GM20431 (cell line): ENCODE measurements around the gene DIAPH2.

Experiments used
- in situ Hi-C: fragments of 300-500 bp; cut with MseI, MboI; formaldehyde crosslinking; loops from one replicate; pipeline ENCODE4 v1.15.0; 2020; ENCODE audit warnings: low sequenced_read_pairs; ENCODE audit not compliant: unreplicated experiment

Gene DIAPH2

GRCh38 chrX:97027384-97027922 lies 342.8 kb downstream of the DIAPH2 start:
- in situ Hi-C loops = no loop called here

- in situ Hi-C loops = no loop called here
Observed at GRCh38 chrX:97030463-97030862, 345.8 kb downstream of the DIAPH2 start.

GRCh38 chrX:97030947-97031346 lies 346.3 kb downstream of the DIAPH2 start:
- in situ Hi-C loops = no loop called here

GRCh38 chrX:97039363-97040029 lies 354.9 kb downstream of the DIAPH2 start:
- in situ Hi-C loops = no loop called here

GRCh38 chrX:97045470-97045869 lies 360.8 kb downstream of the DIAPH2 start:
- in situ Hi-C loops = no loop called here

GRCh38 chrX:97046867-97047266 lies 362.2 kb downstream of the DIAPH2 start:
- in situ Hi-C loops = no loop called here

GRCh38 chrX:97050392-97050791 lies 365.8 kb downstream of the DIAPH2 start:
- in situ Hi-C loops = no loop called here

GRCh38 chrX:97057349-97057909 lies 372.8 kb downstream of the DIAPH2 start:
- in situ Hi-C loops = no loop called here

GRCh38 chrX:97060020-97060419 lies 375.4 kb downstream of the DIAPH2 start:
- in situ Hi-C loops = no loop called here

GRCh38 chrX:97065066-97065465 lies 380.4 kb downstream of the DIAPH2 start:
- in situ Hi-C loops = no loop called here

GRCh38 chrX:97065973-97066372 lies 381.3 kb downstream of the DIAPH2 start:
- in situ Hi-C loops = no loop called here

- in situ Hi-C loops = no loop called here
Observed at GRCh38 chrX:97066381-97066780, 381.7 kb downstream of the DIAPH2 start.

- in situ Hi-C loops = no loop called here
Observed at GRCh38 chrX:97070346-97070745, 385.7 kb downstream of the DIAPH2 start.

- in situ Hi-C loops = no loop called here
Observed at GRCh38 chrX:97074400-97074799, 389.8 kb downstream of the DIAPH2 start.

- in situ Hi-C loops = no loop called here
Observed at GRCh38 chrX:97089116-97089515, 404.5 kb downstream of the DIAPH2 start.

- in situ Hi-C loops = no loop called here
Observed at GRCh38 chrX:97096385-97096784, 411.7 kb downstream of the DIAPH2 start.

- in situ Hi-C loops = no loop called here
Observed at GRCh38 chrX:97102938-97103337, 418.3 kb downstream of the DIAPH2 start.

- in situ Hi-C loops = no loop called here
Observed at GRCh38 chrX:97109730-97110129, 425.1 kb downstream of the DIAPH2 start.

- in situ Hi-C loops = no loop called here
Observed at GRCh38 chrX:97117572-97117971, 432.9 kb downstream of the DIAPH2 start.

GRCh38 chrX:97119474-97120109 lies 434.9 kb downstream of the DIAPH2 start:
- in situ Hi-C loops = no loop called here

- in situ Hi-C loops = no loop called here
Observed at GRCh38 chrX:97123001-97123400, 438.4 kb downstream of the DIAPH2 start.
